ENCODE data around the gene MED12. TPM values are rescaled to one million over a fixed set of nuclear protein-coding genes. Genes with fewer than 3 reads are reported as not detected.

Gene MED12
- total RNA-seq, 8 experiments from 2014 or later = 14.5 to 40.8 (median 19.7) TPM

- Histone ChIP-seq H3K27ac (no peak overlapping the region), H3K4me3 (no peak overlapping the region), H3K4me1 (replicated peaks in 1 of 2) (peaks cover 0 to 7% of the 10 kb centered on the region in 2 donors)
- ATAC-seq (replicated peaks in 6 of 8) = no peak
- in situ Hi-C loops (cut with MboI; ENCODE audit: low pct_unique_long_range_greater_than_20kb in 2 of 9, low sequenced_read_pairs in 9 of 9, unreplicated experiment in 9 of 9) = no loop called here
- WGBS, 10 experiments = 0 to 93% methylated on average over 2 to 3 of the region's 7 CpGs; no CpG with 5 or more reads in 8 of the 10 experiments
Measured at GRCh38 chrX:71151366-71151765, 33.0 kb downstream of the MED12 start.

GRCh38 chrX:71154196-71154595 is 35.8 kb downstream of the MED12 start:
- no peak overlapping the region for H3K27ac ChIP-seq
- no peak for ATAC-seq (replicated peaks in 6 of 8)
- no peaks in the 10 kb centered on the region for H3K4me1 ChIP-seq (replicated peaks in 1 of 2)
- 52 to 100% methylated on average over 1 to 3 of the region's 7 CpGs; no CpG with 5 or more reads in 8 of the 10 experiments for WGBS, 10 experiments
- H3K4me3 ChIP-seq = no peak overlapping the region
- in situ Hi-C loops (cut with MboI; ENCODE audit: low pct_unique_long_range_greater_than_20kb in 2 of 9, low sequenced_read_pairs in 9 of 9, unreplicated experiment in 9 of 9) = no loop called here

GRCh38 chrX:71154641-71155040 is 36.2 kb downstream of the MED12 start:
- Histone ChIP-seq H3K4me3 (no peak overlapping the region), H3K4me1 (replicated peaks in 1 of 2) (no peaks in the 10 kb centered on the region), H3K27ac (no peak overlapping the region)
- ATAC-seq (replicated peaks in 6 of 8) = no peak
- 0% methylated on average over 1 of the region's 3 CpGs; no CpG with 5 or more reads in 8 of the 10 experiments for WGBS, 10 experiments
- in situ Hi-C loops (cut with MboI; ENCODE audit: low pct_unique_long_range_greater_than_20kb in 2 of 9, low sequenced_read_pairs in 9 of 9, unreplicated experiment in 9 of 9) = no loop called here

GRCh38 chrX:71158603-71159002 is 40.2 kb downstream of the MED12 start:
- in situ Hi-C loops (cut with MboI; ENCODE audit: low pct_unique_long_range_greater_than_20kb in 2 of 9, low sequenced_read_pairs in 9 of 9, unreplicated experiment in 9 of 9) = no loop called here
- WGBS, 10 experiments = 60 to 100% (median 81%) methylated on average over 1 to 6 of the region's 6 CpGs; no CpG with 5 or more reads in 3 of the 10 experiments
- Histone ChIP-seq H3K27ac (no peak overlapping the region), H3K4me3 (no peak overlapping the region), H3K4me1 (replicated peaks in 1 of 2) (no peaks in the 10 kb centered on the region)
- no peak for ATAC-seq (replicated peaks in 6 of 8)

GRCh38 chrX:71159335-71159734 is 40.9 kb downstream of the MED12 start:
- H3K4me3 ChIP-seq = no peak overlapping the region
- no peak for ATAC-seq (replicated peaks in 6 of 8)
- H3K27ac ChIP-seq = no peak overlapping the region
- no peaks in the 10 kb centered on the region for H3K4me1 ChIP-seq (replicated peaks in 1 of 2)
- WGBS, 10 experiments = 70 to 100% (median 85%) methylated on average over 1 to 4 of the region's 5 CpGs; no CpG with 5 or more reads in 4 of the 10 experiments
- in situ Hi-C loops (cut with MboI; ENCODE audit: low pct_unique_long_range_greater_than_20kb in 2 of 9, low sequenced_read_pairs in 9 of 9, unreplicated experiment in 9 of 9) = no loop called here

- H3K27ac ChIP-seq = no peak overlapping the region
- H3K4me3 ChIP-seq = no peak overlapping the region
- 20 to 100% (median 80%) methylated on average over 1 of the region's 3 CpGs; no CpG with 5 or more reads in 6 of the 10 experiments for WGBS, 10 experiments
- in situ Hi-C loops (cut with MboI; ENCODE audit: low pct_unique_long_range_greater_than_20kb in 2 of 9, low sequenced_read_pairs in 9 of 9, unreplicated experiment in 9 of 9) = no loop called here
- H3K4me1 ChIP-seq (replicated peaks in 1 of 2) = no peaks in the 10 kb centered on the region
- no peak for ATAC-seq (replicated peaks in 6 of 8)
Measured at GRCh38 chrX:71160475-71160874, 42.1 kb downstream of the MED12 start.

- ATAC-seq (replicated peaks in 6 of 8) = no peak
- Histone ChIP-seq H3K4me3 (no peak overlapping the region), H3K27ac (no peak overlapping the region), H3K4me1 (replicated peaks in 1 of 2) (no peaks in the 10 kb centered on the region)
- WGBS, 10 experiments = 58 to 71% methylated on average over 2 to 4 of the region's 4 CpGs; no CpG with 5 or more reads in 8 of the 10 experiments
- in situ Hi-C loops (cut with MboI; ENCODE audit: low pct_unique_long_range_greater_than_20kb in 2 of 9, low sequenced_read_pairs in 9 of 9, unreplicated experiment in 9 of 9) = no loop called here
Measured at GRCh38 chrX:71162981-71163380, 44.6 kb downstream of the MED12 start.

GRCh38 chrX:71164071-71164470 is 45.7 kb downstream of the MED12 start:
- H3K27ac ChIP-seq = no peak overlapping the region
- 74 to 93% methylated on average over 3 to 10 of the region's 12 CpGs; no CpG with 5 or more reads in 8 of the 10 experiments for WGBS, 10 experiments
- in situ Hi-C loops (cut with MboI; ENCODE audit: low pct_unique_long_range_greater_than_20kb in 2 of 9, low sequenced_read_pairs in 9 of 9, unreplicated experiment in 9 of 9) = no loop called here
- no peak for ATAC-seq (replicated peaks in 6 of 8)
- no peaks in the 10 kb centered on the region for H3K4me1 ChIP-seq (replicated peaks in 1 of 2)
- no peak overlapping the region for H3K4me3 ChIP-seq

GRCh38 chrX:71166461-71166860 is 48.1 kb downstream of the MED12 start:
- H3K27ac ChIP-seq = no peak overlapping the region
- ATAC-seq (replicated peaks in 6 of 8) = no peak
- in situ Hi-C loops (cut with MboI; ENCODE audit: low pct_unique_long_range_greater_than_20kb in 2 of 9, low sequenced_read_pairs in 9 of 9, unreplicated experiment in 9 of 9) = no loop called here
- H3K4me3 ChIP-seq = no peak overlapping the region
- 30 to 90% methylated on average over 2 to 4 of the region's 6 CpGs; no CpG with 5 or more reads in 8 of the 10 experiments for WGBS, 10 experiments
- H3K4me1 ChIP-seq (replicated peaks in 1 of 2) = peaks cover under 1 to 5% of the 10 kb centered on the region in 2 donors

- ATAC-seq (replicated peaks in 6 of 8) = no peak
- H3K27ac ChIP-seq = no peak overlapping the region
- in situ Hi-C loops (cut with MboI; ENCODE audit: low pct_unique_long_range_greater_than_20kb in 2 of 9, low sequenced_read_pairs in 9 of 9, unreplicated experiment in 9 of 9) = no loop called here
Measured at GRCh38 chrX:71167031-71167781, 48.8 kb downstream of the MED12 start.

GRCh38 chrX:71168134-71168533 is 49.7 kb downstream of the MED12 start:
- Histone ChIP-seq H3K27ac (no peak overlapping the region), H3K4me3 (no peak overlapping the region), H3K4me1 (replicated peaks in 1 of 2) (peaks cover 4 to 9% of the 10 kb centered on the region in 2 donors)
- in situ Hi-C loops (cut with MboI; ENCODE audit: low pct_unique_long_range_greater_than_20kb in 2 of 9, low sequenced_read_pairs in 9 of 9, unreplicated experiment in 9 of 9) = no loop called here
- WGBS, 10 experiments = 67% methylated on average over 1 of the region's 8 CpGs; no CpG with 5 or more reads in 9 of the 10 experiments
- ATAC-seq (replicated peaks in 6 of 8) = no peak

More at GRCh38 chrX:71167031-71167781, 48.8 kb downstream of the MED12 start:
- H3K4me3 ChIP-seq = no peak overlapping the region
- WGBS, 10 experiments = 0 to 100% (median 72%) methylated on average over 1 to 4 of the region's 17 CpGs; no CpG with 5 or more reads in 5 of the 10 experiments
- peaks cover 4 to 9% of the 10 kb centered on the region in 2 donors for H3K4me1 ChIP-seq (replicated peaks in 1 of 2)

- no CpG with 5 or more reads among the region's 22 CpGs for WGBS, 10 experiments
- in situ Hi-C loops (cut with MboI; ENCODE audit: low pct_unique_long_range_greater_than_20kb in 2 of 9, low sequenced_read_pairs in 9 of 9, unreplicated experiment in 9 of 9) = no loop called here
- Histone ChIP-seq H3K27ac (no peak overlapping the region), H3K4me1 (replicated peaks in 1 of 2) (peaks cover 4 to 9% of the 10 kb centered on the region in 2 donors), H3K4me3 (no peak overlapping the region)
- no peak for ATAC-seq (replicated peaks in 6 of 8)
Measured at GRCh38 chrX:71169586-71169985, 51.2 kb downstream of the MED12 start.

GRCh38 chrX:71170660-71171059 is 52.3 kb downstream of the MED12 start:
- Histone ChIP-seq H3K27ac (no peak overlapping the region), H3K4me1 (replicated peaks in 1 of 2) (peaks cover 4 to 9% of the 10 kb centered on the region in 2 donors), H3K4me3 (no peak overlapping the region)
- in situ Hi-C loops (cut with MboI; ENCODE audit: low pct_unique_long_range_greater_than_20kb in 2 of 9, low sequenced_read_pairs in 9 of 9, unreplicated experiment in 9 of 9) = no loop called here
- no peak for ATAC-seq (replicated peaks in 6 of 8)
- 37 to 86% (median 48%) methylated on average over 2 of the region's 5 CpGs; no CpG with 5 or more reads in 7 of the 10 experiments for WGBS, 10 experiments
